Neuronal stem cell (in vitro differentiated cells): ENCODE results near the gene TNFAIP2.

Experiments
- DNase-seq: peaks from one replicate; pipeline ENCODE4 v3.0.0-alpha.2; 2013; ENCODE audit warnings: low spot score
- H2AFZ ChIP-seq: one replicate; pipeline ENCODE4 v1.6.1; 2013; ENCODE audit warnings: mild to moderate bottlenecking, low read length, inconsistent platforms
- H2AK5ac ChIP-seq: 2 replicates; pipeline ENCODE4 v1.6.1; 2013; ENCODE audit warnings: low read depth, mild to moderate bottlenecking, inconsistent platforms, low read length, moderate library complexity, mixed read lengths
- H2BK120ac ChIP-seq: 2 replicates; pipeline ENCODE4 v1.6.1; 2013; ENCODE audit warnings: low read depth, mild to moderate bottlenecking, inconsistent platforms, low read length, moderate library complexity, mixed read lengths
- H2BK12ac ChIP-seq: one replicate; pipeline ENCODE4 v1.6.1; 2013; ENCODE audit warnings: low read length, inconsistent platforms
- H2BK15ac ChIP-seq: 2 replicates; pipeline ENCODE4 v1.6.1; 2013; ENCODE audit warnings: mild to moderate bottlenecking, low read length, inconsistent platforms, mixed read lengths
- H2BK5ac ChIP-seq: one replicate; pipeline ENCODE4 v1.6.1; 2013; ENCODE audit warnings: inconsistent platforms, mild to moderate bottlenecking, low read length, moderate library complexity
- H3K14ac ChIP-seq: one replicate; pipeline ENCODE4 v1.6.1; 2013; ENCODE audit warnings: low read length, inconsistent platforms
- H3K18ac ChIP-seq: 2 replicates; pipeline ENCODE4 v1.6.1; 2013; ENCODE audit warnings: low read length, inconsistent platforms
- H3K23ac ChIP-seq: 2 replicates; pipeline ENCODE4 v1.6.1; 2013; ENCODE audit warnings: low read depth, mild to moderate bottlenecking, mixed read lengths, low read length, inconsistent platforms; ENCODE audit not compliant: poor library complexity
- H3K27ac ChIP-seq: replicated peaks from 3 replicates; pipeline ENCODE4 v1.5.1; 2013; ENCODE audit warnings: low read length, inconsistent platforms
- H3K27me3 ChIP-seq, 3 experiments: 2 replicates each; pipeline ENCODE4 v1.6.1; 2013; ENCODE audit warnings: low read length in 3 of 3, mild to moderate bottlenecking in 2 of 3, inconsistent platforms in 1 of 3, low read depth in 1 of 3, mixed read lengths in 1 of 3, moderate library complexity in 1 of 3; ENCODE audit not compliant: control insufficient read depth in 3 of 3, insufficient read depth in 3 of 3
- H3K36me3 ChIP-seq, 2 donors: replicated peaks in 1 of 2; 2 replicates each; pipeline ENCODE4 v1.6.1; 2013; ENCODE audit warnings: low read length in 2 of 2; ENCODE audit not compliant: control insufficient read depth in 2 of 2, insufficient read depth in 2 of 2
- H3K4ac ChIP-seq: 2 replicates; pipeline ENCODE4 v1.6.1; 2013; ENCODE audit warnings: inconsistent platforms, mild to moderate bottlenecking, low read length, moderate library complexity
- H3K4me1 ChIP-seq, 2 donors: 1 replicate in 1 of 2; 2 replicates in 1 of 2; pipeline ENCODE4 v1.6.1; 2013; ENCODE audit warnings: low read length in 2 of 2, low read depth in 1 of 2; ENCODE audit not compliant: control insufficient read depth in 2 of 2, insufficient read depth in 1 of 2
- H3K4me2 ChIP-seq: one replicate; pipeline ENCODE4 v1.6.1; 2013; ENCODE audit warnings: mild to moderate bottlenecking, low read length, inconsistent platforms; ENCODE audit not compliant: insufficient read depth, poor library complexity, severe bottlenecking
- H3K4me3 ChIP-seq, 2 donors: 2 replicates each; pipeline ENCODE4 v1.5.1; 2013; ENCODE audit warnings: low read length in 2 of 2, mild to moderate bottlenecking in 2 of 2, inconsistent platforms in 1 of 2, moderate library complexity in 1 of 2
- H3K79me1 ChIP-seq: one replicate; pipeline ENCODE4 v1.6.1; 2013; ENCODE audit warnings: low read depth, mild to moderate bottlenecking, inconsistent platforms, low read length, moderate library complexity
- H3K9ac ChIP-seq: one replicate; pipeline ENCODE4 v1.6.1; 2013; ENCODE audit warnings: mild to moderate bottlenecking, low read depth, low read length, inconsistent platforms; ENCODE audit not compliant: poor library complexity
- H3K9me3 ChIP-seq, 2 donors: replicated peaks in 1 of 2; 2 replicates each; pipeline versions ENCODE3 to v1.6.1; 2013; ENCODE audit warnings: low read length in 2 of 2, mild to moderate bottlenecking in 2 of 2, inconsistent platforms in 1 of 2, low read depth in 1 of 2, mixed read lengths in 1 of 2, moderate library complexity in 1 of 2; ENCODE audit not compliant: control insufficient read depth in 2 of 2, insufficient read depth in 1 of 2
- H4K8ac ChIP-seq: one replicate; pipeline ENCODE4 v1.6.1; 2013; ENCODE audit warnings: low read depth, mild to moderate bottlenecking, inconsistent platforms, low read length, moderate library complexity
- H4K91ac ChIP-seq: one replicate; pipeline ENCODE4 v1.6.1; 2013; ENCODE audit warnings: low read length, low read depth, mild to moderate bottlenecking, inconsistent platforms; ENCODE audit not compliant: poor library complexity
- WGBS, 2 donors: extraction: QIAGEN DNeasy Blood & Tissue Kit; methylation state at CpG; one replicate each; pipeline ENCODE4 v1.1.7; 2013; ENCODE audit warnings: missing lambda C conversion rate in 2 of 2, mixed read lengths in 1 of 2; ENCODE audit not compliant: insufficient read length in 2 of 2, insufficient replicate concordance in 1 of 2; ENCODE audit errors: extremely low coverage in 2 of 2; 5-methylcytosine and 5-hydroxymethylcytosine counted together

The TNFAIP2 gene

DNA sequence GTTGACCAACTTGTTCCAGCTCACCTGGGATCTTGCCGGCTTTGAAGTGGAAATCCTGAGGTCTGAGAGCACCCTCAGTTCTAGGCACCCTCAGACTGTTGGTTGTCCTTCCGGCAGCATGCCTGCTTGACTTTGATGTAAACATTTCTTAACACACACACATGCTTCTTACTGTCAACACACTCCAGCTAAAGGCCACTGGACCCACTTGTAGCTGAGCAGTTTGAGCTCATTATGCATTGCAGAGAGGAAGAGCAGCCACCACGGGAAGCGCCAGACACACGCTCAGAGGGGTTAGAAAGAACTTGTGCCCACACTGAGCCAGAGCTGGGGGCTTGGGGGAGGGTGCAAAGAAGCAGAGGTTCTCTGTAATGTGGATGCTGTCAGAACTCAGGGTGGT is 55.8 kb downstream of the TNFAIP2 start:
- Histone ChIP-seq H3K14ac (no peak overlapping the region), H3K4me2 (no peak overlapping the region), H2BK15ac (peak overlapping the region; percentile 43), H3K36me3 (no peaks in the 10 kb centered on the region), H2BK12ac (no peak overlapping the region), H3K27ac (no peak overlapping the region), H3K4me3 (no peak overlapping the region), H3K4ac (no peak overlapping the region), H2AK5ac (peak overlapping the region; percentile 34), H3K79me1 (no peaks in the 10 kb centered on the region), H3K9ac (peak overlapping the region; percentile 70), H3K4me1 (peaks cover 0 to 3% of the 10 kb centered on the region in 2 donors), H3K27me3 (peaks cover 0 to 12% (median 0%) of the 10 kb centered on the region in 3 experiments), H2BK5ac (peak overlapping the region; percentile 66), H4K8ac (peak overlapping the region; percentile 86), H4K91ac (no peak overlapping the region), H3K9me3 (peaks cover 7 to 10% of the 10 kb centered on the region in 2 donors), H2AFZ (no peak overlapping the region), H3K18ac (peak overlapping the region; percentile 8), H2BK120ac (no peak overlapping the region), H3K23ac (no peak overlapping the region)
- DNase-seq: no peak
- WGBS, 2 donors: no CpG with 5 or more reads among the region's 5 CpGs

DNA sequence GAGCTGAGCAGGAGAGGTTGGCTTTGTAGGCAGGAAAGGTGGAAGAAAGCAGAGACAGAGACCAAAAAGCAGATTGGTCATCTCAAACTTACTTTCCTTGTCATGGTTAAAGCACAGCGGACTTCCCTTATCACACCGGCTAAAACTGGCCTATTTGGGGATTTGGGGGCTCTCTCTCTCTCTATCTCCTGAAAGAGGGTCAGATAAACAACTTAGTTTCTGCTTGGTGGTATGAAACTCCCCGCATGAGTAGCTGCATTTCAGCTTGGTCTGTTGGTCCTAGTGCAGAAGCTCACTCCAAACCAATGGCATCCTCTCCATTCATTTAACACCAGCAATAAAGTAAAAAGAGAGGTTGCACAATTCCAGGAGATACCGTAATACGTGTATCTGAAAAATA is 57.1 kb downstream of the TNFAIP2 start:
- H3K4me1 ChIP-seq: peaks cover 0 to 4% of the 10 kb centered on the region in 2 donors
- no peak overlapping the region for H2BK120ac ChIP-seq
- WGBS, 2 donors: no CpG with 5 or more reads among the region's 5 CpGs
- H3K9me3 ChIP-seq: peaks cover 4% of the 10 kb centered on the region in 2 donors
- no peak overlapping the region for H4K8ac ChIP-seq
- H3K14ac ChIP-seq: no peak overlapping the region
- H2BK15ac ChIP-seq: no peak overlapping the region
- no peak overlapping the region for H2BK5ac ChIP-seq
- H3K4ac ChIP-seq: no peak overlapping the region
- H3K36me3 ChIP-seq: no peaks in the 10 kb centered on the region
- no peak overlapping the region for H3K18ac ChIP-seq
- H3K27me3 ChIP-seq: peaks cover 0 to 12% (median 0%) of the 10 kb centered on the region in 3 experiments
- H3K4me2 ChIP-seq: no peak overlapping the region
- DNase-seq: no peak
- H3K9ac ChIP-seq: no peak overlapping the region
- no peak overlapping the region for H2AK5ac ChIP-seq
- no peak overlapping the region for H3K27ac ChIP-seq
- H3K4me3 ChIP-seq: no peak overlapping the region
- H2BK12ac ChIP-seq: no peak overlapping the region
- H3K23ac ChIP-seq: no peak overlapping the region
- H2AFZ ChIP-seq: no peak overlapping the region
- H3K79me1 ChIP-seq: no peaks in the 10 kb centered on the region
- H4K91ac ChIP-seq: no peak overlapping the region

DNA sequence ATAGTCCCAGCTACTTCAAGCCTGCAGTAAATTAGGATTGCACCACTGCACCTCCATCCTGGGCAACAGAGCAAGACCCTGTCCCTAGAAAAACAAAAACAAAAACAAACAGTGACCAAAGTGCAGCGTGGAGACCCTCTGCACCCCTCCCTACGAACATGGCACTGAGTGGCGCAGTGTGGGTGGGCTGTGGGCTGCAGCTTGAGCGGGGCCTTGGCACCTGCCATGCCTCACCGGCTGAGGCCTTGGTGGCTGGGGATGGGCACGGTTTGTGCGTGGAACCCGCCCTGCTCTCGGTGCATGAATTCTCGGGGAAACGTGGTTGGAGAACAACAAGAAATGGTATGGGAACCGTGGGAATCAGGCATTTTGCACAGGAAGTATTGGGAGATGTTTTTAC is 60.8 kb downstream of the TNFAIP2 start:
- Histone ChIP-seq H2BK120ac (no peak overlapping the region), H2AFZ (no peak overlapping the region), H3K23ac (no peak overlapping the region), H2BK5ac (no peak overlapping the region), H3K36me3 (no peaks in the 10 kb centered on the region), H3K27me3 (peaks cover 2 to 44% (median 5%) of the 10 kb centered on the region in 3 experiments), H4K91ac (peak overlapping the region; percentile 89), H3K4me2 (no peak overlapping the region), H3K4me3 (peak overlapping the region in 1 of 2 donors; percentile 68), H2BK15ac (no peak overlapping the region), H3K9ac (no peak overlapping the region), H3K4ac (peak overlapping the region; percentile 87), H3K27ac (no peak overlapping the region), H3K4me1 (peaks cover 4 to 20% of the 10 kb centered on the region in 2 donors), H3K18ac (peak overlapping the region; percentile 81), H4K8ac (no peak overlapping the region), H3K9me3 (no peaks in the 10 kb centered on the region), H2BK12ac (no peak overlapping the region), H3K14ac (peak overlapping the region; percentile 79), H2AK5ac (no peak overlapping the region), H3K79me1 (no peaks in the 10 kb centered on the region)
- WGBS, 2 donors: no CpG with 5 or more reads among the region's 12 CpGs
- no peak for DNase-seq

DNA sequence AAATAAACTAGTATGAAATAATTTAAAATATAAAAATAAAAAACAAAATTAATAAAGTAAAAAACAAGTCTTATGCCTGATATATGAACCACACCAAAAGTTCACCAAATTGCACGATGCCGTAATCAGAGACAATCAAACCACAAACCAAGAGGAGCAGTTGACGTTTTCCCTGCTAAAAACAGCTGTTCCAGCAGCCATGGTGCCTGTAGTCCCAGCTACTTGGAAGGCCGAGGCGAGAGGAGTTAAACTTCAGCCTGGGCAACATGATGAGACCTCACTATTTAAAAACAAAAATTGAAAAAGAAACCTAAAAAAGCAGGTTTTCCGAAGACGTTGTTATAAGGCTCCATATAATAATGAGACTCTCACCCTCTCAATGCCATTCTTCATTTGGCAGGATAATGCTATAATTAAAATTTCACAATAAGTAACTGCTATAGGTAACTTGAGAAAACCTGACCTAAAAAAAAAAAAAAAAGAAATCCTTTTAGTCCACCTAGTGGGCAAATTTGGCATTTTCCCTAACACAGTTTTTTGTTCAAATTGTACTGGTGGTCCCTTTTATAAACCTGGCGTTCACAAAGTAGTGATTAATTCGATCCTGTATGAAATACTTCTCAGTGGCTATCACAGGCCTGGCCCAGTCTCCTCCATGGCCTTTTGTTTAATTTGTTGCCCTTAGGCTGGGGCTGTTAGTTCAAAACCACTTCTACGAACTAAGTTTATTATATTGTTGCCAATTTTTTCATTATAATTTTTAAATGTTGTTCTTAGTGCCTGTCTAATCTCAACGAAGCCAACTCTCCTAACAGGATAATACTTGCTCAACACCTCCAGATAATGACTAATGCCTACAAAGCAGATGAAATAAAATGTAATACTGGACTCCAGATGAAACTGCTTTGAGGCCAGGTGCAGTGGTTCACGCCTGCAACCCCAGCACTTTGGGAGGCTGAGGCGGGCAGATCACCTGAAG is 62.1 kb downstream of the TNFAIP2 start:
- no peak overlapping the region for H3K4me3 ChIP-seq
- H3K9ac ChIP-seq: no peak overlapping the region
- H2BK12ac ChIP-seq: no peak overlapping the region
- H3K79me1 ChIP-seq: no peaks in the 10 kb centered on the region
- no peak overlapping the region for H4K8ac ChIP-seq
- no peak overlapping the region for H3K4ac ChIP-seq
- peaks cover 2 to 52% (median 13%) of the 10 kb centered on the region in 3 experiments for H3K27me3 ChIP-seq
- no peak overlapping the region for H2AFZ ChIP-seq
- H3K4me1 ChIP-seq: peaks cover 4 to 18% of the 10 kb centered on the region in 2 donors
- H3K4me2 ChIP-seq: no peak overlapping the region
- no CpG with 5 or more reads among the region's 13 CpGs for WGBS, 2 donors
- H2BK5ac ChIP-seq: no peak overlapping the region
- no peak overlapping the region for H2BK120ac ChIP-seq
- no peak overlapping the region for H2AK5ac ChIP-seq
- DNase-seq: peak; percentile 51
- no peaks in the 10 kb centered on the region for H3K36me3 ChIP-seq
- H3K27ac ChIP-seq: no peak overlapping the region
- no peak overlapping the region for H2BK15ac ChIP-seq
- peaks cover 0 to 7% of the 10 kb centered on the region in 2 donors for H3K9me3 ChIP-seq
- no peak overlapping the region for H3K14ac ChIP-seq
- H3K23ac ChIP-seq: no peak overlapping the region
- no peak overlapping the region for H3K18ac ChIP-seq
- H4K91ac ChIP-seq: no peak overlapping the region
